ENCODE results near the gene HSF4. TPM values are rescaled to one million over a fixed set of nuclear protein-coding genes. Genes with fewer than 3 reads are reported as not detected.

The HSF4 gene
- total RNA-seq, 1 donor from 2014 or later, result 2.2 TPM

- Mint-ChIP-seq H3K27ac (no peak overlapping the region), H3K9me3 (ENCODE audit: low read depth) (no peaks in the 10 kb centered on the region), H3K4me1 (ENCODE audit: low read depth) (peaks cover 3% of the 10 kb centered on the region), H3K4me3 (ENCODE audit: low read depth) (no peak overlapping the region), H3K36me3 (ENCODE audit: insufficient read depth) (no peaks in the 10 kb centered on the region), H3K27me3 (no peaks in the 10 kb centered on the region)
- no peak for TF ChIP-seq CTCF (IDR thresholded peaks at IDR 0.05; ENCODE audit: unreplicated experiment)
- no peak for DNase-seq (ENCODE audit: low spot score, unreplicated experiment)
Measured at GRCh38 chr16:67204076-67204475, 39.5 kb downstream of the HSF4 start.

- Mint-ChIP-seq H3K4me3 (ENCODE audit: low read depth) (no peak overlapping the region), H3K4me1 (ENCODE audit: low read depth) (no peaks in the 10 kb centered on the region), H3K36me3 (ENCODE audit: insufficient read depth) (no peaks in the 10 kb centered on the region), H3K27me3 (peaks cover 3% of the 10 kb centered on the region), H3K27ac (no peak overlapping the region), H3K9me3 (ENCODE audit: low read depth) (no peaks in the 10 kb centered on the region)
- TF ChIP-seq CTCF (IDR thresholded peaks at IDR 0.05; ENCODE audit: unreplicated experiment), result no peak
- no peak for DNase-seq (ENCODE audit: low spot score, unreplicated experiment)
Measured at GRCh38 chr16:67206129-67206837, 41.7 kb downstream of the HSF4 start.

GRCh38 chr16:67206838-67207248, 42.3 kb downstream of the HSF4 start:
- TF ChIP-seq CTCF (IDR thresholded peaks at IDR 0.05; ENCODE audit: unreplicated experiment), result no peak
- Mint-ChIP-seq H3K27me3 (peaks cover 6% of the 10 kb centered on the region), H3K4me3 (ENCODE audit: low read depth) (no peak overlapping the region), H3K9me3 (ENCODE audit: low read depth) (no peaks in the 10 kb centered on the region), H3K36me3 (ENCODE audit: insufficient read depth) (no peaks in the 10 kb centered on the region), H3K4me1 (ENCODE audit: low read depth) (no peaks in the 10 kb centered on the region), H3K27ac (no peak overlapping the region)
- DNase-seq (ENCODE audit: low spot score, unreplicated experiment), result no peak

GRCh38 chr16:67207249-67208091, 42.9 kb downstream of the HSF4 start:
- H3K4me3 Mint-ChIP-seq (ENCODE audit: low read depth), result no peak overlapping the region
- DNase-seq (ENCODE audit: low spot score, unreplicated experiment), result no peak
- H3K4me1 Mint-ChIP-seq (ENCODE audit: low read depth), result no peaks in the 10 kb centered on the region
- no peak overlapping the region for H3K27ac Mint-ChIP-seq
- H3K9me3 Mint-ChIP-seq (ENCODE audit: low read depth), result no peaks in the 10 kb centered on the region
- peaks cover 7% of the 10 kb centered on the region for H3K27me3 Mint-ChIP-seq
- no peak for TF ChIP-seq CTCF (IDR thresholded peaks at IDR 0.05; ENCODE audit: unreplicated experiment)
- H3K36me3 Mint-ChIP-seq (ENCODE audit: insufficient read depth), result no peaks in the 10 kb centered on the region

GRCh38 chr16:67208154-67208896, 43.8 kb downstream of the HSF4 start:
- Mint-ChIP-seq H3K4me3 (ENCODE audit: low read depth) (no peak overlapping the region), H3K4me1 (ENCODE audit: low read depth) (no peaks in the 10 kb centered on the region), H3K27me3 (peaks cover 7% of the 10 kb centered on the region), H3K9me3 (ENCODE audit: low read depth) (no peaks in the 10 kb centered on the region), H3K36me3 (ENCODE audit: insufficient read depth) (no peaks in the 10 kb centered on the region), H3K27ac (no peak overlapping the region)
- no peak for TF ChIP-seq CTCF (IDR thresholded peaks at IDR 0.05; ENCODE audit: unreplicated experiment)
- DNase-seq (ENCODE audit: low spot score, unreplicated experiment), result no peak
